WTC11 (cell line): Measurements from ENCODE around the gene SFT2D1. TPM values are rescaled to one million over a fixed set of nuclear protein-coding genes. Genes with fewer than 3 reads are reported as not detected.

ENCODE experiments used
- ATAC-seq: fragments of 200-7000 bp; cut with Tn5 transposase; 2 replicates; pipeline ENCODE4 v1.10.0; 2021; ENCODE audit warnings: mild to moderate bottlenecking, moderate library complexity
- CTCF ChIA-PET: fragments of 300-600 bp; sonication (Branson Sonifier 250); formaldehyde crosslinking; loops from one replicate; lab custom pipeline; 2021; ENCODE audit warnings: antibody characterized with exemption; lab: Charles Lee
- POLR2A ChIA-PET: fragments of 350-600 bp; sonication (Branson Sonifier 250); formaldehyde crosslinking; loops from one replicate; lab custom pipeline; 2021; ENCODE audit warnings: antibody characterized with exemption; lab: Charles Lee
- DNase-seq: peaks from one replicate; pipeline ENCODE4 v3.0.0; 2021; ENCODE audit warnings: low spot score
- H3K27ac Mint-ChIP-seq: 2 replicates; pipeline ENCODE4 v1.8.0; 2021; ENCODE audit warnings: mixed read lengths
- H3K27me3 Mint-ChIP-seq: 2 replicates; pipeline ENCODE4 v1.8.0; 2021; ENCODE audit warnings: low read depth, mild to moderate bottlenecking, moderate library complexity, mixed read lengths
- H3K36me3 Mint-ChIP-seq: 2 replicates; pipeline ENCODE4 v1.8.0; 2021; ENCODE audit warnings: mixed read lengths
- H3K4me1 Mint-ChIP-seq: 2 replicates; pipeline ENCODE4 v1.8.0; 2022; ENCODE audit warnings: mixed read lengths
- H3K4me3 Mint-ChIP-seq: 2 replicates; pipeline ENCODE4 v1.8.0; 2021; ENCODE audit warnings: mild to moderate bottlenecking, moderate library complexity, mixed read lengths
- H3K9me3 Mint-ChIP-seq: 2 replicates; pipeline ENCODE4 v1.8.0; 2021; ENCODE audit warnings: mixed read lengths
- ATF6 ChIP-seq: sonication (generic); formaldehyde crosslinking; IDR thresholded peaks from 2 replicates; pipeline ENCODE4 v1.8.1; 2023; ENCODE audit warnings: mild to moderate bottlenecking, missing genetic modification reagents
- CDX4 ChIP-seq: fragments of 250-450 bp; sonication (Bioruptor Pico); IDR thresholded peaks from 2 replicates; pipeline ENCODE4 v1.9.0; 2021; ENCODE audit warnings: moderate library complexity, mild to moderate bottlenecking, inconsistent platforms, borderline replicate concordance
- GRHL2 ChIP-seq: fragments of 250-450 bp; sonication (Bioruptor Pico); IDR thresholded peaks from 2 replicates; pipeline ENCODE4 v1.8.0; 2022; ENCODE audit warnings: mild to moderate bottlenecking, moderate library complexity; ENCODE audit not compliant: insufficient replicate concordance, severe bottlenecking
- IRF1 ChIP-seq: sonication (generic); formaldehyde crosslinking; IDR thresholded peaks from 2 replicates; pipeline ENCODE4 v1.8.0; 2023; ENCODE audit warnings: missing genetic modification reagents
- NR3C1 ChIP-seq: sonication (generic); formaldehyde crosslinking; conservative IDR thresholded peaks from 2 replicates; pipeline ENCODE4 v1.8.1; 2023; ENCODE audit warnings: low read depth, mild to moderate bottlenecking, missing genetic modification reagents
- RORB ChIP-seq: fragments of 250-450 bp; sonication (Bioruptor Pico); IDR thresholded peaks from 2 replicates; pipeline ENCODE4 v1.9.0; 2021; ENCODE audit warnings: mild to moderate bottlenecking
- STAT6 ChIP-seq: sonication (generic); formaldehyde crosslinking; conservative IDR thresholded peaks from 2 replicates; pipeline ENCODE4 v1.8.1; 2023; ENCODE audit warnings: mild to moderate bottlenecking, low read depth, missing genetic modification reagents, moderate library complexity
- ZMAT4 ChIP-seq: fragments of 250-450 bp; sonication (Bioruptor Pico); IDR thresholded peaks from 2 replicates; pipeline ENCODE4 v1.9.0; 2021; ENCODE audit warnings: mild to moderate bottlenecking
- ZNF121 ChIP-seq: sonication (generic); formaldehyde crosslinking; IDR thresholded peaks from 2 replicates; pipeline ENCODE4 v1.8.0; 2023; ENCODE audit warnings: missing genetic modification reagents
- ZNF425 ChIP-seq: fragments of 250-450 bp; sonication (Bioruptor Pico); conservative IDR thresholded peaks from 2 replicates; pipeline ENCODE4 v1.9.0; 2021; ENCODE audit warnings: mild to moderate bottlenecking
- ZNF671 ChIP-seq: fragments of 250-450 bp; sonication (Bioruptor Pico); IDR thresholded peaks from 2 replicates; pipeline ENCODE4 v1.8.0; 2021; ENCODE audit warnings: mild to moderate bottlenecking
- total RNA-seq: library from RNA; stranded (reverse); gene quantifications from 3 replicates; pipeline ENCODE4 v1.2.3, GENCODE V29; 2021

The SFT2D1 gene
- total RNA-seq, 1 experiment from 2014 or later = 53.1 TPM

- TF ChIP-seq ZNF425 (CRISPR knock-in tag) (no peak), ZNF671 (CRISPR knock-in tag) (no peak), ZMAT4 (CRISPR knock-in tag) (no peak), IRF1 (CRISPR knock-in tag) (no peak), GRHL2 (no peak), NR3C1 (CRISPR knock-in tag) (no peak), CDX4 (CRISPR knock-in tag) (no peak), STAT6 (CRISPR knock-in tag) (no peak)
- TF ChIP-seq, all 79 proteins: peak for 0
Measured at GRCh38 chr6:166381381-166381732, 39.0 kb upstream of the SFT2D1 start (continued).

- Mint-ChIP-seq H3K27me3 (no peaks in the 10 kb centered on the region; the same call in 1 of the 2 replicates), H3K9me3 (no peaks in the 10 kb centered on the region), H3K36me3 (no peaks in the 10 kb centered on the region), H3K4me3 (no peak overlapping the region), H3K27ac (no peak overlapping the region), H3K4me1 (peaks cover 14% of the 10 kb centered on the region)
- ATAC-seq (no peak), DNase-seq (no peak)
- no peak for TF ChIP-seq ATF6 (CRISPR knock-in tag)
- no peak for TF ChIP-seq RORB (CRISPR knock-in tag)
- ChIA-PET POLR2A (no interaction called here), CTCF (interaction anchor here (1.4 to 2.9 kb wide), 3 partner anchors 13 to 72 kb away, joined by 5 to 17 read pairs (median 8); partner anchors contain the start of gene PRR18)
Measured at GRCh38 chr6:166379800-166380199, 37.5 kb upstream of the SFT2D1 start.

GRCh38 chr6:166379103-166379586 is 36.8 kb upstream of the SFT2D1 start:
- Mint-ChIP-seq H3K4me3 (no peak overlapping the region), H3K27me3 (no peaks in the 10 kb centered on the region; the same call in 1 of the 2 replicates), H3K27ac (no peak overlapping the region), H3K36me3 (no peaks in the 10 kb centered on the region), H3K9me3 (no peaks in the 10 kb centered on the region), H3K4me1 (peaks cover 20% of the 10 kb centered on the region)
- ChIA-PET POLR2A (no interaction called here), CTCF (interaction anchor here (1.4 to 2.9 kb wide), 3 partner anchors 48 to 71 kb away, joined by 5 to 17 read pairs (median 5); partner anchors contain the start of gene PRR18)
- TF ChIP-seq ZNF121 (CRISPR knock-in tag) (0 out of 2 replicates have a peak, but pooled peaks have one; percentile 5), ZNF425 (CRISPR knock-in tag) (no peak)
- ATAC-seq (no peak), DNase-seq (no peak)
